GM19193 (cell line): Measurements from ENCODE around the gene PTGFR.

ENCODE experiments used
- POLR2A ChIP-seq: IDR thresholded peaks from 4 replicates; pipeline ENCODE4 v1.6.1; 2011; ENCODE audit not compliant: insufficient read depth, insufficient read length; ENCODE audit errors: extremely low read depth

The PTGFR gene, protein sequence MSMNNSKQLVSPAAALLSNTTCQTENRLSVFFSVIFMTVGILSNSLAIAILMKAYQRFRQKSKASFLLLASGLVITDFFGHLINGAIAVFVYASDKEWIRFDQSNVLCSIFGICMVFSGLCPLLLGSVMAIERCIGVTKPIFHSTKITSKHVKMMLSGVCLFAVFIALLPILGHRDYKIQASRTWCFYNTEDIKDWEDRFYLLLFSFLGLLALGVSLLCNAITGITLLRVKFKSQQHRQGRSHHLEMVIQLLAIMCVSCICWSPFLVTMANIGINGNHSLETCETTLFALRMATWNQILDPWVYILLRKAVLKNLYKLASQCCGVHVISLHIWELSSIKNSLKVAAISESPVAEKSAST

DNA sequence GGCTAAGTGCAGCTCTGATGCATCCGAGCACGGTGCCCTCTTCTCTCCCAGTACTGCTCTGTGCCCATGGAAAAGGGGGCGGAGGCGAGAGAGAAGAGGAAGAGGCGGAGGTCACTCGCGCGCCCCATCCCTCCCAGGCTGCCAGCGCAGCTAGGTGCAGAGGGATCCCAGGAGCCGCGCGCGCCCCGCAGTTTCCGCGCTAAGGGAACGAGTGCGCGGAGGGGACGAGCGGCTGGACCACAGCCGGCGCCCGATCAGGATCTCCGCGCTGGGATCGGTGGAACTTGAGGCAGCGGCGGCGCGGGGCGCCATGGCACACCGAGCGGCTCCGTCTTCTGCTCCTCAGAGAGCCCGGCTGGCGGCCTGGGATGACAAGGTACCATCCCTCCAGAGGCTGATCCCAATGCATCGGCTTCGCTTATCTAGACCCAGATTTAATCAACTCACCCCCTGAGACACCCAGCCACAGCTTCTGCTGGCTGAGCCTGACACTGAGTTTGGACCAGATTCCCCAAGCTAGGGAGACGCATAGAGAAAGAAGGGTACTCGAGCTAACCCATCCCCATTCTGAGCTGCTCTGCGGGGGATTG lies at the start of gene PTGFR:
TSS of gene PTGFR (plus strand) at position 114 of the 590 bp plus-strand sequence. CDS start 1,770 bp downstream, outside the sequence.
- no peak for TF ChIP-seq POLR2A

DNA sequence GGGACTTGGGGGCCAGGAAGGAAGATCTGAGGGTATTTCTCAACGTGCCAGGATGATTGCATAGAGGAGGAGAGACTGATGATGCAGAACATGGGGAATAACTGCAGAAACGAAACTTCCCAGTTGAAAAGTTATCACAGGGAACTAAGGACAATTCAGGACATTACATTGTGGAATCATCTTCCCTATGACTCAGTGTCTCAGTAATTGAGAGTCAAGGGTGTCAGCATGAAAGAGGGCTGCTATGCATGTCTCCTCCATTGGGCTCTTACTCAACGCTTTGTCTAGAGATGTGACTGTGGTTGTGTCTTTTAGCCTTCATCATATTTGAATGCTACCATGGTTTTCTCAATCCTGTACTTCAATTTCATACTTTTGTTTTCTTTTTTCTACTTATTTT lies 48.9 kb upstream of the PTGFR start:
- no peak for TF ChIP-seq POLR2A

DNA sequence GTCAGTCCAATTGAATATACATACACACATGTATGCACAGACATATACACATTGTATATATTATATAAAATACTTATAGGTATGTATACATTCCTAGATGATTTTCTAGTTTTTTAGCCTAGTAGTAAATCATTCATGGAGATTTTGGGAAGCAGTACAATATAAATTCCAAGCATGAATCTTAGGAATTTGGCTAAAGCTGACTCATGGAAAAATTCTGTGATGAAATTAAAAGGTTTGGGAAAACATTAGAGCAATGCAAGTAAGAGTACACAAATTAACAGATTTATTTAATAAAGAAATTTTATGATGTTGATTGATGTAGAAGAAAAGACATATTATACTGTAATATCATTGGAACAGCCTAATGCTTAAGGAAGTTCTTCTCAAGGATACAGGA lies 43.7 kb upstream of the PTGFR start:
- TF ChIP-seq POLR2A, result no peak

DNA sequence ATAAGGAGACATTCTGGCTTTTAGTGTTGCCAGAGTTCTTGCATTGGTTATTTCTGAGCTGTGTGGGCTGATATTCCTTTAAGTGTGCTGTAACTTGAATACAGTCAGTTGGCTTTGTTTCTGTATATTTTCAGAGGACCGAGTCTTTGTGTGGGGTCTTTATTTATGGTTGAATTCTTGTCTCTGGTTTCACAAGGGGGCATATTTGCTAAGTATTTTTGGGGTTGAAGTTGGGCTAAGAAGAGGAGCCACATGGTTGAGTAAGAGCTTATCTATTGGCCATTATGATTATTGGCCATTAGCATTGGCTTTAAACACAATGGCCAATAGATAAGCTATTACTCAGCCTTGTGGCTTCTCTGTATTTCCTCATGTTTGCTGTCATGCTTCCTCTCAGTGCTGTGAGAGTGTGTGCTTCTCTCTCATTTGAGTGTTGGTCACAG lies 26.3 kb upstream of the PTGFR start:
- TF ChIP-seq POLR2A, result no peak

DNA sequence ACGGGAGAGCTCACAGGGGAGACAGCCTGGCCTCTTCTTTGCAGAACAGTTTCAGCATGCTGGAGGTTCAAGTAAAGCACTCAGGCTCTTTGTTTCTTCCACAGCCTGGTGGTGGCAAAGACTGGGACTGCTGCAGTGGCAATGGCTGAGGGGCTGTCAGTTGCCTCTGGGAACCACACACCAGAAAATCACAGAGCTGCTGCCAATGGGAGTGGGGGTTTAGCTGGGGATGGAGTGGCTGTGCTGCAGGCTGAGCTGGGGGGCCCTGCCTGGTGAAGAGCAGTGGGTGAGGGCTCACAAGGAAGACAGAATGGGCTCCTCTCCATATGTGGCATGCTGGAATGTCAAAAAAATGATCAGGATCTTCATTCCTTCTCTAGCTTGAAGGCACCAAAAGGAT lies 25.6 kb upstream of the PTGFR start:
- TF ChIP-seq POLR2A, result no peak

DNA sequence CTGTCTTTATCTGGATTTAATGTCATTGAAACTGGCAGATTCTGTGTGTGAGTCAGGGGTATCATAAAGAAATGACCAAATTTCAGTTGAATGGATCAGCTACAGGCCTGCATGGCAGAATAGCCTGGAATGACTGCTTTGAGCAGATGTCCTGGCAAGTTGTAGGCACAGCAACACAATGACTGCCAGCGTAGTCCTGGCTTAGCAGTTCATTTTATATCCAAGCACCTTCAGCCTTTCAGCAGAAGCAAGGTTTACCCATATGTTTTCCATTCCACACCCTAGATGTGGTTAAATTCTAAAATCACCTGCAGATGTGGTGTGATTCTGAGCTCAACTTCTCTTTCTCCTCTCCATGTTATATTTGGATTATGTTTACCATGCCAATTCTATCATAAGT lies 22.3 kb upstream of the PTGFR start:
- TF ChIP-seq POLR2A, result no peak

DNA sequence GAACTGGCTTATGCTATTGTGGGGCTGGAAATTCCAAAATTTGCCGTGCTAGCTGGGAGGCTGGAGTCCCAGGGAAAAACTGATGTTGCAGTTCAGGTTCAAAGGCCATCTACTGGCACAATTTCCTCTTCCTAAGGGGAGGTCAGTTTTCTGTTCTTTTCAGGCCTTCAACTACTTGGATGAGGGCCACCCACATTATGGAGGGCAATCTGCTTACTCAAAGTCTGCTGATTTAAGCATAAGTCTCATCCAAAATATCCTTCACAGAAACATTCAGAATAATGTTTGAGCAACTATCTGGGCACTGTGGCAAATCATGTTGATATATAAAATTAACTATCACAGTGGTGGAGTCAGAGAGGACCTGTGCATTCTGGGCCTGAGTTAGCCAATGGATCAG lies 21.2 kb upstream of the PTGFR start:
- TF ChIP-seq POLR2A, result no peak

DNA sequence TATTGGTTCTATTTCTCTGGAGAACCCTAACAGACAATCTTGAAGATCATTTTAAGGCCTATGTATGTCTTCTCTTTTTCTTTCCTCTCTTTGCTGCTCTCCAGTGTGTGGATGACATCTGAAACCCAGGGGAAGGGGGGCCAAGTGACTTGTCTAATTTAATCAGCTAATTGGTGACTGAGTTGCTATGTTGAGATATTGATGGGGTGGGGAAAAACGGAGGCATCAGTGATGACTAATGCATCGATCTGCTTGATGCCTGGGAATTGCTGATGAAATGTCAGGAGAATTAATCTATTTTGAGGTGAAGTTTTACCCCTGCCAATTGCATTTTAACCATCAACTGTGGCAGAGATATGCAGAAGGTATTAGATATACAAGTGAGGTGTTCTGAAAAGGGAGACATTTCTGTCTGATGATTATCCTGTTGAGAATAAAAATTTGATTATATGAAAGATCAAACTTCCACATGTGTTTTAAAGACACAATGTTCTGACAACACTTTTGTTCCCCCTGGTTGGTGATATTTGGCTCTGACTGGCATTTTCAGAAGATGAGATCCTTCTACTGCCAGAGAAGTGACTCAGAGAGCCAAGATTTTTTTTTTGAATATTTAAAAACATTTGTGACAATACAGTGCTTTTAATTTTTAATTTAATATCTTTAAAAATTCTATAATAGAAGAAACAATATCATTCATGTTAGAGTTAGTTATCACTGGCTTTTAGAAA lies 18.7 kb upstream of the PTGFR start:
- TF ChIP-seq POLR2A, result no peak

DNA sequence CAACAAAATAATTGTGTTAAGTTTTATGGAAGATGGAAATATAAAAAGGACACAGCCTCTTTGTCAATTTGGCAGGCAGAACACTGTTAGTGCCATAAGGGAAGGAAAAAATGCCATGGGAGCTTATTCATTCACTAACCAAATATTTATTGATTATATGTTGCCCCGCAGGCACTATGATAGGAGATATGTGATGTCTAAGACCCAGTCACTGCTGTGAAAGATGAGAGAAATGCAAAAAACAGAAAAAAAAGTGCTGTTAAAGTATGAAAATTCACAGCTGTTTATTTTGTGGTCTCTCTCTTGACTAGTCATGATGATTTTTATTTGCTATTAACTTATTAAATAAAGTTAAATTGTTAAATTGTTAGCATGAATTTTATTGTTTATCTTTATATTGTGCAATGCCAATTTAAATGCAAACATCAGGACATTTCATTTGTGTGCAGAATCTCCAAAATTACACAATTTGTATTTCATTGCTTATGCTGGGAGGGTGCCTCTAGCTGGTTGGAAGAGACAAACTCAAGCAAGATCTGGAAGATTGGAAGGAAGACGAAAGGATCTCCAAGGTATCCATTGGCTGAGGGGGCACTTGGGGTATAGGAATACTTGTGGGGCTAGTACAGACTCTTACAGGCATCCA lies 17.8 kb upstream of the PTGFR start:
- TF ChIP-seq POLR2A, result no peak

DNA sequence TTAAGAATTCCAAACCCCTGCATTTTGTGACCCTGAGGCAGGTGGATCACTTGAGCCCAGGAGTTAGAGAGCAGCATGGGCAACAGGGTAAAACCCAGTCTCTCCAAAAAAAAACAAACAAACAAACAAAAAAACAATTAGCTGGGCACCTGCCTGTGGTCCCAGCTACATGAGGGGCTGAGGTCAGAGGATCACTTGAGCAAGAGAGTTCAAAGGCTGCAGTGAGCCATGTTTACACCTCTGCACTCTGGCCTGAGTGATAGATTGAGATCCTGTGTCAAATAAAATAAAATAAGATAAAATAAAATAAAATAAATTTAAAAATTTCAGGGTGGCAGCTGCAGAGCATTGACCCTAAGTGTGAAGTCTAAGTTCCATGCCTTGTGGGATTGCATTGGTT lies 16.7 kb upstream of the PTGFR start:
- no peak for TF ChIP-seq POLR2A

DNA sequence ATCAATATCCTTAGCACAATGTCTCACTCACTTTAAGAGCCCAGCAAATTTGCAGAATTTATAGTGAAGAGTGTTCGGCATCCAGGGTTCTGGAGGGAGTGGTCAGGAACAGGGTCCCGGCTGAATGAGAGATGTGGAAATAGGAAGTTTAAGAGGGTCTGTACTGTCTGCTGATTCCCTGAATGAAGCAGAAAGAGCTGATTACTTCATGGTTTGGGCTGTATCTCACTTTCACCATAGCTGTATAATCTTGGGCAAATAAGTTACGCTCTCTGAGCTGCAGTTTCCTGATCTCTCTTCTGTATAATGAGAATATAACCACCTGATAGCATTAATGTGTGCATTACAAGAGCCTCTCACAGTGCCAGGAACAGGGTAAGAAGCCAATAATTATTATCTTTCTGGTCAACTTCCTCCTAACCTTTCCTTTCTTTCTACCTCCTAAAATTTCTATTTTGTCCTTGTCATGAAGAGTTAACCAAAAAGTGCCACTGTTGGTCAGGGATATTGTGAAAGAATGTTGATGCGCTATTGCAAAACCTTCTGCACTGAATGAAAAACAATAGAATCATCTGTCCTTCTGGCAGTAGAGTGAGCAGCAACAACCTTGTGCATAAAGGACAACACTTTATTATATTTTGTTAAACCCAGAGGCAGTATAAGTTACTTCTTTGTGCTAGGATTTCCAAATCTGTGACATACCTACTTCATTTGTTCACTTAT lies 14.7 kb upstream of the PTGFR start:
- no peak for TF ChIP-seq POLR2A

DNA sequence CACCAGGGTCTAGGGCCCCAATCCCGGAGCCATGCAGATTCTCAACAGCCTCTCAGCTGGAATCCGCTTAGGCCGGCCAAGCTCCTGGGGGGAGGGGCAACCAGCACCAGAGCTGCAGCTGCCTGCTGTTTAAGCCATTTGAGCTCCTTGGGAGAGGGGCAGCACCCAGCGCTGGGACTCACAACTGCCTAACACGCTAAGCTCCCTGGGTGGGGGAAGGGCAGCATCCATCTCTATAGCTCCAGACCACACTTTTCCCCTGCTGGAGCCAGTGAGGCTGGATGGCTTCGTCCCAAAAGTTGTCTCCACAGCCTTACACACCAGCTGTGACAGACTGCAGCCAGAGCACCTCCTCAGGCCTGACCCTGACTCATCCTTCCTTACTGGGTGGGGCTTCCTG lies 6.9 kb upstream of the PTGFR start:
- TF ChIP-seq POLR2A, result no peak

DNA sequence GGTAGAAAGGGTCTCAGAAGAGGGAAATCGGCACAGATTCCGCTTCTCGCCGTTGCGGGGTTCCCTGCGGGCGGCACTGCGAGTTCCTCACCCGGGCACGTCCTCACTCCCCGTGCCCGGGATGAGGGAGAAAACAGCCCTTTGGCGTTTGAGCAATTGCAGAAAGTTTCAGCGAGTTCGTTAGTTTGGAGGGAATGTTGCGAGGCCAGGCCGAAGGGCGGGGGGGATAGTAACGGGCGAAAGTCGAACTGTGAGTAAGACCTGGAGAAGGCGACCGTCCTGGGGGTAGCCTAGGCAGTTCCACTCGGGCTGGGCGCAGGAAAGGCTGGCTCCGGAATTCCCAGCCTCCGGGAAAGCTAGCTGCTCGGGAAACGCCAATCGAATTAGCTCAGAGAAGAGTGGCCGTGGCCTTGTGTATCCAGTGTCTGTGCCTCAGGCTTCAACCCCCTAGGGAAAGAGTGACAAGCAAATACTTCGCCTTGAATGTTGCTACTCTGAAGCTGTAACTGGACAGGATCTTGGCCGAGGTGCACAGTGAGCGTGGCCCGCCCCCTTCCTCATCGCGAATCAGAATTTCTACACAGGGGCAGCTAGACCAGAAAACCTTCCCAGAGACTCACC lies 787 bp downstream of the PTGFR start:
- no peak for TF ChIP-seq POLR2A

DNA sequence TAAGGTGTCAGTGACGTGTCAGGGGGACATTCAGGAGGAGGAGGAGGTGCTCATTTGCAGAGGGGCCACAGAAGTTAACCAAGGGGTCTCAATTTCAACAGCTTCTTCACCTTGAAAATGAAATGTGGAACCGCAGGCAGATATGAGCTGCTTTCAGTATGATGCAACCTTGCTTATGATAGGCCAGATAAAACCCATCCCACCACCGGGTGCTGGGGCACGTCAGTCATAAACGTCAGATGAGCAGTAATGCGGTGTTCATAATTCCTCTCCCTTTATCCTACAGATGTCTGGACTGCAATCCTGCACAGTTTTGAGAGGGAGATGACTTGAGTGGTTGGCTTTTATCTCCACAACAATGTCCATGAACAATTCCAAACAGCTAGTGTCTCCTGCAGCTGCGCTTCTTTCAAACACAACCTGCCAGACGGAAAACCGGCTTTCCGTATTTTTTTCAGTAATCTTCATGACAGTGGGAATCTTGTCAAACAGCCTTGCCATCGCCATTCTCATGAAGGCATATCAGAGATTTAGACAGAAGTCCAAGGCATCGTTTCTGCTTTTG lies 1.7 kb downstream of the PTGFR start:
- no peak for TF ChIP-seq POLR2A

DNA sequence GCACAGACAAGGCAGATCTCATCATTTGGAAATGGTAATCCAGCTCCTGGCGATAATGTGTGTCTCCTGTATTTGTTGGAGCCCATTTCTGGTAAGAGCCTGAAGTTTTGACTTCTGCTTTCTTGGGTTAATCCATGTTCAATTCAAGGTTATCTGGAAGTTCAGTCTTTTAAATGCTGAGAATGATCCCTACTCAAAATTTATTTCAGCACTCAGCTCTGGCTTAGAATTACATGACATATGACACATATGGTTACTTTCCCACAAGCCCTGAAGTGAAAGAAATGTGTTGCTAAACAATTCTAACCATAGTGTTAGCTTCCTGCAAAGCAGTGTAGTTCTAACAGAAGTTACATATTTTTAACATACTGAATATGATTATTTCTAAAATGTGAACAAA lies 2.7 kb downstream of the PTGFR start:
- no peak for TF ChIP-seq POLR2A

DNA sequence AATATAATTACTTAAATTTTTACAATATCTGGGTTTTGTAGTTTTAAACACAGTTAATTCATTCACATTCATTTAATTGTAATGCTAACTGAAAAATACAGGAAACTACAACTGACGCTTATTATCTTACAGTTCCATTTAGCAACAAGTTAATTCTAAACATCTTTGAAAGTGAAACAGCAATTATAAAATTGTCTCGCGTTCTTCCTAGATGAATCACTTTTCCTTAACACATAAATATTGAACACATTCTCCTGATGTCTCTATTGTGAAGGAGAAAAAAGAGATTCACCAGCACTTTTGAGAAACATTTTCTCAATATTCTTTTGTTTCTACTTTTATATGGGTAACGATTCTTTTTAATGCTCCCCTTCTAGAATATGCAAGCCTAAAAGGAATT lies 6.4 kb downstream of the PTGFR start:
- TF ChIP-seq POLR2A, result no peak
